Psoas muscle (tissue), 8 donors: ENCODE data around the gene GRK2. TPM values are rescaled to one million over a fixed set of nuclear protein-coding genes. Genes with fewer than 3 reads are reported as not detected.

Experiments
- ATAC-seq, 4 donors: fragments of 200-7000 bp; cut with Tn5 transposase; one replicate each; pipeline ENCODE4 v1.9.1; 2020; ENCODE audit warnings: moderate library complexity in 3 of 4, mild to moderate bottlenecking in 2 of 4
- DNase-seq, 2 donors: peaks; one replicate each; pipeline ENCODE4 v3.0.0-alpha.2; 2020
- H3K27ac ChIP-seq: fragments of 200-600 bp; one replicate; pipeline ENCODE4 v1.8.0; 2022
- H3K27me3 ChIP-seq, 3 donors: fragments of 200-600 bp in 1 of 3; one replicate each; pipeline versions ENCODE4 v1.6.1 to v1.8.0; 2013 to 2022; ENCODE audit warnings: low read length in 2 of 3, mild to moderate bottlenecking in 2 of 3, moderate library complexity in 1 of 3; ENCODE audit not compliant: insufficient read depth in 3 of 3
- H3K36me3 ChIP-seq, 2 donors: fragments of 200-600 bp in 1 of 2; one replicate each; pipeline versions ENCODE4 v1.6.1 to v1.8.0; 2013 to 2022; ENCODE audit warnings: low read depth in 1 of 2, mild to moderate bottlenecking in 1 of 2, moderate library complexity in 1 of 2; ENCODE audit not compliant: insufficient read depth in 1 of 2
- H3K4me1 ChIP-seq: fragments of 200-600 bp; one replicate; pipeline ENCODE4 v1.8.0; 2022
- H3K4me3 ChIP-seq: fragments of 200-600 bp; one replicate; pipeline ENCODE4 v1.8.0; 2022; ENCODE audit warnings: mild to moderate bottlenecking
- H3K9me3 ChIP-seq: fragments of 200-600 bp; one replicate; pipeline ENCODE4 v1.8.0; 2022
- WGBS, 3 donors: extraction: QIAGEN DNeasy Blood & Tissue Kit; methylation state at CpG; one replicate each; pipeline versions ENCODE4 v1.1.6 to v1.1.7; 2013; 5-methylcytosine and 5-hydroxymethylcytosine counted together
- intact Hi-C, 2 donors: fragments of 100-400 bp; cut with DNase I; formaldehyde crosslinking; loops; one replicate each; pipeline versions ENCODE4 v1.11.0 to v1.14.2; 2022
- polyA plus RNA-seq, 3 donors: library from polyadenylated mRNA; stranded (reverse); fragments of 200-250 nt; gene quantifications; one replicate each; pipeline ENCODE4 v1.2.3, GENCODE V29; 2013
- total RNA-seq, 4 donors: library from RNA; stranded (reverse); fragmentation: NEBNext Ultra II Directional in 2 of 4; extraction: Animal tissue kit (Norgen Biotek cat#: 25700) in 2 of 4; gene quantifications; one replicate each; pipeline versions ENCODE4 v1.2.1 to v1.2.4, GENCODE V29; 2021 to 2023
- TF ChIP-seq, protein P1 (sequence below): fragments of 200-600 bp; IDR thresholded peaks from one replicate; pipeline ENCODE4 v1.8.0; 2022; ENCODE audit warnings: antibody characterized with exemption
- donor health status: healthy with polysubstance abuse.
- donor health status: DM: no; HTN: no; CAD: no; lungs with moderate emphysema.
- donor health status: Bipolar disorder and iron deficiency.
- donor health status: healthy.
- donor health status: DM: yes; HTN: yes; CAD: no.
- donor health status: DM: no; HTN: no; CAD: no.
- donor health status: DM: no; HTN: no; CAD: no.
- donor health status: DM: yes; HTN: yes; CAD: no.

GRK2 gene
- total and polyA plus RNA-seq, 7 donors = 37.3 to 56.8 (median 46.2) TPM

DNA sequence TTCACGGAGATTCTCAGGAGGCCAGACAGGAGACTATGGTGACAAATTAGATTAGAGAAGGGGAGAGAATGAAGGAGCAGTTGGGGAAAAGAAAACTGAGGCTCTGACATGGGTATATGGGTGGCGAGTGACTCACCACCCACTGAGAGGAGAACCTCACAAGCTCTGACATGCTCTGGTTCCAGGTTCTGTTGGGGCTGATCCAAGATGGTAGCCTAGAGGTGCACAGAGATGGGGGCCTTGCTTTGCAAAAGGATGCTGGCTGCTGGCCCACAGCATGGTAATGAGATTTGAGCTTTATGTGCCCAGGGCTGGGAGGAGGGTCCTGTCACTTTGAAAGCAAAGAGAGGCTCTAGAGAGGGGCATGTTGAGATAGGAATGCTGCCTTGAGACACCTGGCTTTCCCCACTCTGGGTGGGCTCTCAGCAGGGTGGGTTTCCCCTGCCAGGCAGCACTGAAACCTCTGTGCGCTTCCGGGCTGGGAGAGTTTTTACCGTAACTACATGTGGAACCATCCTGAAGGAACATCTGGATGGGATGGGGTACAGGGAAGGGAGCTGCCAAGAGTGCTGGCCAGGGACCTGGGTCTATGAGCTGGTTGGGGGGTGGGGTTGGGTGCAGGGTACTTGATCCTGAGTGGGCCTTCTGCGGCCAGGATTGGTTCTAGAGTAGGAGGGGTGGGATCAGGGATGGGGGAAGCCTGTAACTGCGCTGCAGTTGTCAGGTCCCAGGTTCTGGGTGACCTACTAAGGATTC is 1.2 kb upstream of the GRK2 start:
- H3K9me3 ChIP-seq = no peaks in the 10 kb centered on the region
- peaks cover 0 to 14% of the 10 kb centered on the region in 2 donors for H3K36me3 ChIP-seq
- TF ChIP-seq, protein P1, sequence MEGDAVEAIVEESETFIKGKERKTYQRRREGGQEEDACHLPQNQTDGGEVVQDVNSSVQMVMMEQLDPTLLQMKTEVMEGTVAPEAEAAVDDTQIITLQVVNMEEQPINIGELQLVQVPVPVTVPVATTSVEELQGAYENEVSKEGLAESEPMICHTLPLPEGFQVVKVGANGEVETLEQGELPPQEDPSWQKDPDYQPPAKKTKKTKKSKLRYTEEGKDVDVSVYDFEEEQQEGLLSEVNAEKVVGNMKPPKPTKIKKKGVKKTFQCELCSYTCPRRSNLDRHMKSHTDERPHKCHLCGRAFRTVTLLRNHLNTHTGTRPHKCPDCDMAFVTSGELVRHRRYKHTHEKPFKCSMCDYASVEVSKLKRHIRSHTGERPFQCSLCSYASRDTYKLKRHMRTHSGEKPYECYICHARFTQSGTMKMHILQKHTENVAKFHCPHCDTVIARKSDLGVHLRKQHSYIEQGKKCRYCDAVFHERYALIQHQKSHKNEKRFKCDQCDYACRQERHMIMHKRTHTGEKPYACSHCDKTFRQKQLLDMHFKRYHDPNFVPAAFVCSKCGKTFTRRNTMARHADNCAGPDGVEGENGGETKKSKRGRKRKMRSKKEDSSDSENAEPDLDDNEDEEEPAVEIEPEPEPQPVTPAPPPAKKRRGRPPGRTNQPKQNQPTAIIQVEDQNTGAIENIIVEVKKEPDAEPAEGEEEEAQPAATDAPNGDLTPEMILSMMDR = no peak
- DNase-seq (peak in 1 of 2 donors; percentile 45), ATAC-seq (no peak)
- intact Hi-C loops = loop anchor here (5.0 to 10.0 kb wide), 3 partner anchors 37 to 120 kb away; partner anchors contain the start of gene SSH3 (in 1 of the 2)
- no peak overlapping the region for H3K4me3 ChIP-seq
- no peak overlapping the region for H3K27ac ChIP-seq
- peaks cover 41% of the 10 kb centered on the region for H3K4me1 ChIP-seq
- no peaks in the 10 kb centered on the region for H3K27me3 ChIP-seq
- WGBS, 3 donors = 85 to 87% (median 87%) methylated on average over 7 of the region's 7 CpGs

- TF ChIP-seq, protein P1 = peak; percentile 78
- Histone ChIP-seq H3K27ac (peak overlapping the region; percentile 62), H3K4me1 (peaks cover 46% of the 10 kb centered on the region), H3K4me3 (peak overlapping the region; percentile 47), H3K9me3 (no peaks in the 10 kb centered on the region), H3K27me3 (no peaks in the 10 kb centered on the region), H3K36me3 (peaks cover 0 to 14% of the 10 kb centered on the region in 2 donors)
- intact Hi-C loops = loop anchor here (1.0 to 10.0 kb wide), 4 partner anchors 36 to 119 kb away; partner anchors contain the start of gene SSH3 (in 1 of the 2)
- WGBS, 3 donors = 10 to 15% (median 13%) methylated on average over 45 to 54 of the region's 54 CpGs
- DNase-seq (peak; percentile 85 to 92), ATAC-seq (peak; percentile 79 to 84 (median 82))
Observed at GRCh38 chr11:67265633-67266448, 432 bp upstream of the GRK2 start.

GRCh38 chr11:67267188-67268080 is 1.2 kb downstream of the GRK2 start:
- TF ChIP-seq, protein P1 = no peak
- Histone ChIP-seq H3K4me1 (peaks cover 56% of the 10 kb centered on the region), H3K9me3 (no peaks in the 10 kb centered on the region), H3K36me3 (peaks cover 0 to 14% of the 10 kb centered on the region in 2 donors), H3K4me3 (peak overlapping the region; percentile 91), H3K27ac (peak overlapping the region; percentile 69), H3K27me3 (no peaks in the 10 kb centered on the region)
- no peak for ATAC-seq
- peak in 1 of 2 donors; percentile 63 for DNase-seq
- 16 to 21% (median 21%) methylated on average over 30 of the region's 30 CpGs for whole genome bisulfite sequencing, 3 donors
- intact Hi-C loops = loop anchor here in 1 of 2 donors (2.0 to 10.0 kb wide), 3 partner anchors 35 to 117 kb away; partner anchors contain the start of gene SSH3
